Dermis blood vessel endothelial cell (primary cell): Measurements from ENCODE around the gene RTEL1. TPM values are rescaled to one million over a fixed set of nuclear protein-coding genes. Genes with fewer than 3 reads are reported as not detected.
A peak's percentile ranks its signal among the peaks of the same experiment; 100 is the strongest.

Source experiments
- DNase-seq: peaks from one replicate; pipeline ENCODE4 v3.0.0; 2010
- total RNA-seq: library from RNA; depleted of rRNA; stranded (reverse); fragments of >200 nt; gene quantifications from 2 replicates; pipeline ENCODE4 v1.2.3, GENCODE V29; 2014

Gene RTEL1
- total RNA-seq, 1 donor from 2014 or later: 13.4 TPM

GRCh38 chr20:63690003-63690897, 32.1 kb downstream of the RTEL1 start:
- no peak for DNase-seq

DNA sequence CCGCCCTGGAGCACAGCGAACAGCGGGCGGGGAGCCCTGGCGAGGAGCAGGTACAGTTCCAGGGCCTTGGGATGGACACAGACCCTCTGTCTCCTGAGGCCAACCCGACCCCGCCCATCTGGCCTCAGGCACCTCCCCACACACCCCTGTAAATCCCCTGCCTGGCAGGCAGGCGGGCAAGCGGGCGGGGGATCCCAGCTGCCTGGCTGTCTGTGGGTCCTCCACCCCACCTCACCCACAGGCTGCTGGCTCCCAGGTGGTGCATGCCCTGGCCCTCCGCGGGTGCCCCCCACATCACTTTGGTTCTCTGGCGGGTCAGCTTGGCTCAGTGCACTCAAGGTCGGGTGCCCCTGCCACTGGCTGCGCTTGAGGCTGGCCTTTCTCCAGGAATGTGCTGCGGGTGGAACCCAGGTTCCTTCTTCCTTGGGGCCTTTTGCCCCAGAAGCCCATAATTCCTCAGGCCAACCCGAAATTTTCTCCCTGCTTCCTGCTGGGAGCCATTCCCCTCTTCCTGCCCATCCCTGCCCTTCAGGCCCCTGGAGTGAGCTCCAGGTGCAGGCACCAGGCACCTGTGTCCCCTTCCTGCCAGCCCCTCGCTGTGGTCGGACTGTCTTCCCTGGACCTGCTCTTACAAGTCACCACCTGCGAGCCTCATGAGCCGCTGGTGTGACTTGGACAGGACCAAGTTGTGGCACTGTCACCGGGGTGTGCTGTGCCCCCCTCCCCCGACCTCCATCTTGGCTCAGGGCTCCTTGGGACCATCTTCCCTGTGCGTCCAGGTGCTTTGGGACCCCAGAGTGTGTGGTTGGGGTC, 33.0 kb downstream of the RTEL1 start:
- no peak for DNase-seq

- no peak for DNase-seq
Measured at GRCh38 chr20:63691711-63692435, 33.8 kb downstream of the RTEL1 start.

- DNase-seq: no peak
Measured at GRCh38 chr20:63692436-63693082, 34.4 kb downstream of the RTEL1 start.

GRCh38 chr20:63693083-63693732, 35.1 kb downstream of the RTEL1 start:
- DNase-seq: no peak

DNA sequence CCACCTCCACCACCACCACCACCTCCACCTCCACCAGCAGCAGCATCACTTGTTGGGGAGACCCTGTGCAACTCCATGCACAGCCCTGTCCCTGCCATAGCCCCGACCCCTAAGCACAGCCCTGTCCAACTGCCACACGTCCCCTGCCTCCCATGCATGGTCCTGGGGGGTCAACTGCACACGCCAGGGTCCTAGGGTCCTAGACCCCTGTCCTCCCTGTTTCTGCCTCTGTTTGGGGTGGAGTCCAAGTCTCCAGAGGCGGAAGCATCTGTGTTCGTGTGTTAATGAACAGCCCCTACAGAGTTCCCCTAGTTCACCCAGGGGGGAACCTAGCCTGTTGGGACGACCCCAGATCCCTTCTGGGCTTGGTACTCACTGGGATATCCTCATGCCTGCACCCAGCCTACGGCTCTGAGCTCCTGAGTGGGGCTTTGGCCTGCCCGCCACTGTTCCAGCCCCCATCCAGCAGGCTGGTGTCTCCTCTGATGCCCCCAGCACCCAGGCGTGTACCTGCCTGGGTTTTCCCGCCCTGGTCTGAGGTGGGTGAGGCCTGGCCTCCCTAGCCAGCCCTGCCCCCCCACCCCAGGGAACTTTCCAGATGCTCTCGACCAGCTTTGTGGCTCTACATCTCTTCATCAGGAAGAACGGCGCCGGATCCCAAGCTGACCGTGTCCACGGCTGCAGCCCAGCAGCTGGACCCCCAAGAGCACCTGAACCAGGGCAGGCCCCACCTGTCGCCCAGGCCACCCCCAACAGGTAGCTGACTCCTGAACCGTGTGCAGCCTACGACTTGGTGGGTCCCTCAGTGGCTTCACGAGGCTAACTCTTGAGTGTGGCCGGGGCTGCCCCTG, 35.8 kb downstream of the RTEL1 start:
- no peak for DNase-seq

DNA sequence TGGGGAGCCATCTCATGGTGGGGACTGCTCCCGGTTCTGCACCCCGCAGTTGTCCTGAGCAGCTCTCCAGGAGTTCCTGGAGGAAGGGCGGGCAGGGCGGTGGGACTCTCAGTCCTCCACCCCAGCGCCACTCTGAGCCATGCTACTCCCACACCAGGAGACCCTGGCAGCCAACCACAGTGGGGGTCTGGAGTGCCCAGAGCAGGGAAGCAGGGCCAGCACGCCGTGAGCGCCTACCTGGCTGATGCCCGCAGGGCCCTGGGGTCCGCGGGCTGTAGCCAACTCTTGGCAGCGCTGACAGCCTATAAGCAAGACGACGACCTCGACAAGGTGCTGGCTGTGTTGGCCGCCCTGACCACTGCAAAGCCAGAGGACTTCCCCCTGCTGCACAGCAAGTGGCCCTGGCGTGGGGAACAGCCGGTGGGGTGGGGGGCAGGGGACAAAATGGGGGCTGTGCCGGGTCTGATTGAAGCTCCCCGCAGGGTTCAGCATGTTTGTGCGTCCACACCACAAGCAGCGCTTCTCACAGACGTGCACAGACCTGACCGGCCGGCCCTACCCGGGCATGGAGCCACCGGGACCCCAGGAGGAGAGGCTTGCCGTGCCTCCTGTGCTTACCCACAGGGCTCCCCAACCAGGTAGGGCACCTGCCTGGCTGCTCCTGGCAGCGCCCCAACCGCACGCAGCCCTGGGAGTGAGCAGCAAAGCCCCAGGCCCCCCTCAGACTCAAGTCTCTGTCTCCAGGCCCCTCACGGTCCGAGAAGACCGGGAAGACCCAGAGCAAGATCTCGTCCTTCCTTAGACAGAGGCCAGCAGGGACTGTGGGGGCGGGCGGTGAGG, 36.7 kb downstream of the RTEL1 start:
- no peak for DNase-seq

DNA sequence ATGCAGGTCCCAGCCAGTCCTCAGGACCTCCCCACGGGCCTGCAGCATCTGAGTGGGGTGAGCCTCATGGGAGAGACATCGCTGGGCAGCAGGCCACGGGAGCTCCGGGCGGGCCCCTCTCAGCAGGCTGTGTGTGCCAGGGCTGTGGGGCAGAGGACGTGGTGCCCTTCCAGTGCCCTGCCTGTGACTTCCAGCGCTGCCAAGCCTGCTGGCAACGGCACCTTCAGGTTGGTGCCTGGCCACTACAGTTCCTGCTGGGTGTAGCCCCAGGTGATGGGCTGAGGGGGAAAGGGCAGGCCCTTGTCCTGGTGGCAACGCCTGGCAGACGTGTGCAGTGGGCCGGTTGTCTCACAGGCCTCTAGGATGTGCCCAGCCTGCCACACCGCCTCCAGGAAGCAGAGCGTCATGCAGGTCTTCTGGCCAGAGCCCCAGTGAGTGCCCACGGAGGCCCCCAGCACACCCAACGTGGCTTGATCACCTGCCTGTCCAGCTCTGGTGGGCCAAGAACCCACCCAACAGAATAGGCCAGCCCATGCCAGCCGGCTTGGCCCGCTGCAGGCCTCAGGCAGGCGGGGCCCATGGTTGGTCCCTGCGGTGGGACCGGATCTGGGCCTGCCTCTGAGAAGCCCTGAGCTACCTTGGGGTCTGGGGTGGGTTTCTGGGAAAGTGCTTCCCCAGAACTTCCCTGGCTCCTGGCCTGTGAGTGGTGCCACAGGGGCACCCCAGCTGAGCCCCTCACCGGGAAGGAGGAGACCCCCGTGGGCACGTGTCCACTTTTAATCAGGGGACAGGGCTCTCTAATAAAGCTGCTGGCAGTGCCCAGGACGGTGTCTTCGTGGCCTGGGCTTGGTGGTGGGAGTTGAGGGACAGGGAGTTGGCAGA, 37.6 kb downstream of the RTEL1 start:
- no peak for DNase-seq

GRCh38 chr20:63696306-63696627, 38.2 kb downstream of the RTEL1 start:
- DNase-seq: peak; percentile 46

DNA sequence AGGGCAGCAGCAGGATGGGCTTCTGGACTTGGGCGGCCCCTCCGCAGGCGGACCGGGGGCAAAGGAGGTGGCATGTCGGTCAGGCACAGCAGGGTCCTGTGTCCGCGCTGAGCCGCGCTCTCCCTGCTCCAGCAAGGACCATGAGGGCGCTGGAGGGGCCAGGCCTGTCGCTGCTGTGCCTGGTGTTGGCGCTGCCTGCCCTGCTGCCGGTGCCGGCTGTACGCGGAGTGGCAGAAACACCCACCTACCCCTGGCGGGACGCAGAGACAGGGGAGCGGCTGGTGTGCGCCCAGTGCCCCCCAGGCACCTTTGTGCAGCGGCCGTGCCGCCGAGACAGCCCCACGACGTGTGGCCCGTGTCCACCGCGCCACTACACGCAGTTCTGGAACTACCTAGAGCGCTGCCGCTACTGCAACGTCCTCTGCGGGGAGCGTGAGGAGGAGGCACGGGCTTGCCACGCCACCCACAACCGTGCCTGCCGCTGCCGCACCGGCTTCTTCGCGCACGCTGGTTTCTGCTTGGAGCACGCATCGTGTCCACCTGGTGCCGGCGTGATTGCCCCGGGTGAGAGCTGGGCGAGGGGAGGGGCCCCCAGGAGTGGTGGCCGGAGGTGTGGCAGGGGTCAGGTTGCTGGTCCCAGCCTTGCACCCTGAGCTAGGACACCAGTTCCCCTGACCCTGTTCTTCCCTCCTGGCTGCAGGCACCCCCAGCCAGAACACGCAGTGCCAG, 38.7 kb downstream of the RTEL1 start, which contains the start of gene TNFRSF6B:
Gene TNFRSF6B, plus strand, starts transcription at position 25 of the 729 bp plus-strand sequence. Its CDS starts 116 bp downstream, at position 141.
- no peak for DNase-seq

- DNase-seq: no peak
Measured at GRCh38 chr20:63697357-63697867, 39.3 kb downstream of the RTEL1 start.

- no peak for DNase-seq
Measured at GRCh38 chr20:63697868-63698545, 39.9 kb downstream of the RTEL1 start.

- peak; percentile 89 for DNase-seq
Measured at GRCh38 chr20:63698739-63699465, 40.8 kb downstream of the RTEL1 start.

DNA sequence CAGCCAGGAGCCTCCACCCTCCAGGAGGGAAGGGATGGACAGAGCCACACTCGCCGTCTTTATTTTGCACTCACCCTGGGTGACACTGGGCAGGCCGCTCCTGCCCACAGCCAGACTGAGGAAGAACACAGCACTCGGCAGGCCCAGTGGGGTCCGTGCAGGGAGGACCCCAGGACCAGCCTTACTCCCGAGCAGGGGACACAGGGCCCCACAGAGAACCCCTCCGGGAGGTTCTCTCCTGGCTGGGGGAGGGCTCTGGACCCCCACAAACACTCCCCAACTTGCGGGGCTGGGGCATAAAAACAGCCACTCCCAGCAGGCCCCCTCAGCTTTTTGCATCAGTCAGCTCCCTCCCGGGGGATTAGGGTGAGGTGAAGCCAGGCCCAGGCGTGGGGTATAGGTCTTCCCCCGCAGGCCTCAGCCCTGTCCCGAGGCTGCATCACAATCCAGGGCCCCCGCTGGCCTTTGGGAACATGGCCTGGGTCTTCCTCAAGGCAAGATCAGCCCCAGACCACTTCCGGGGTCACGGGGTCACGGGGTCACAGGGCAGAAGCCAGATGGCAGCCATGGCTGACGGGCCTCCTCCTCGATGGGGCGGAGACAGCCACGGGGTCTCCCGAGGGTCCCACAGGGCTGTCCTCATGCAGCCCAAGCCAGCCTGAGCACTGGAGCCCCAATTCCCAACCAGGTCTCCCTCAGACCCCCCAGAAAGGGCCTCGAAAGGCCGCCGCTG, 41.5 kb downstream of the RTEL1 start:
- no peak for DNase-seq

DNA sequence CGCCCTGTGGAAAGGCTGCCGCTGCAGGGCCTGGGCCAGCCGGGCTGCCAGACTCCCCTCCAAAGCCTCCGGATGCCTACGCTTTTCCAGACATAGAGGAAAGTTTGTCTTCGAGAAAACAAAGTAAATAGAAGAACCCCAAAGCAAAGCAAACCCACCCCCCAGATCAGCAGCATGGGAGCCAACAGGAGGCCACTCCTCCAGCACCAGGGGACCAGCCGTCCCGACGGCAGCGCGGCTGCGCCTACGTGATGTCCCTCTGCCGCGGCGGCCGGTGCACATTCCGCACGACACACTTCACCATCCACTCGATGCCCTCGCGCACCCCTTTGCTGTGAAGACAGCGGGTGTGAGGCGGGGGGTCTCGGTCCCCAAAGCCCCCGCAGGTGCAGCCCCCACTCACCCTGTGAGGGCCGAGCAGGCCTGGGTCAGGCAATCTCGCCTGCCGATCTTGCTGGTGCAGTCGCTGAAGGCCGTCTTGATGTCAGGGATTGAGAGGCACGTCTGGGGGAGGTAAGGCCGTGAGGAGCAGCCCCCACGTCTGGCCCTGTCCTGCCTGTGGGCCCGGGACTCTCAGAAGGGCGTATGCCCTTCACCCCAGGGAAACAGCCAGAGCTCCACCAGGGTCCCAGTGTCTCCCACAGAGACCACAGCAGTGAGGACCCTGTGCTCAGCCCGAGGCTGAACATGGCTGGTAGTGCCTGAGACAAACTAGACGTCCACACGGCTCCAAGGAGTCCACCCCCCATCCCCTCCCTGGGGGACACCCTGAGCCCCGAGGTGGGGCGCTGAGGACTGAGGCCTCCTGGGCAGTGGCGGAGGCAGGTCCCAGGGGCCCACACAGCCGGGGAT, 42.3 kb downstream of the RTEL1 start:
- no peak for DNase-seq
